Fibroblast of pulmonary artery (primary cell): ENCODE results near the gene RIMS4.

ENCODE experiments used
- DNase-seq: peaks from one replicate; pipeline ENCODE4 v3.0.0-alpha.2; 2010; ENCODE audit warnings: low read depth
- H3K4me3 ChIP-seq: replicated peaks from 2 replicates; pipeline ENCODE4 v1.5.1; 2011; ENCODE audit warnings: low read depth, mild to moderate bottlenecking, control low read depth, low read length, moderate library complexity
- TF ChIP-seq, protein P1 (sequence below): IDR thresholded peaks from 2 replicates; pipeline ENCODE4 v1.5.1; 2011; ENCODE audit warnings: mild to moderate bottlenecking, control low read depth, low read length, inconsistent platforms; ENCODE audit errors: missing control alignments

RIMS4 gene

GRCh38 chr20:44838521-44838920 is 28.2 kb upstream of the RIMS4 start:
- DNase-seq, result no peak
- TF ChIP-seq, protein P1, sequence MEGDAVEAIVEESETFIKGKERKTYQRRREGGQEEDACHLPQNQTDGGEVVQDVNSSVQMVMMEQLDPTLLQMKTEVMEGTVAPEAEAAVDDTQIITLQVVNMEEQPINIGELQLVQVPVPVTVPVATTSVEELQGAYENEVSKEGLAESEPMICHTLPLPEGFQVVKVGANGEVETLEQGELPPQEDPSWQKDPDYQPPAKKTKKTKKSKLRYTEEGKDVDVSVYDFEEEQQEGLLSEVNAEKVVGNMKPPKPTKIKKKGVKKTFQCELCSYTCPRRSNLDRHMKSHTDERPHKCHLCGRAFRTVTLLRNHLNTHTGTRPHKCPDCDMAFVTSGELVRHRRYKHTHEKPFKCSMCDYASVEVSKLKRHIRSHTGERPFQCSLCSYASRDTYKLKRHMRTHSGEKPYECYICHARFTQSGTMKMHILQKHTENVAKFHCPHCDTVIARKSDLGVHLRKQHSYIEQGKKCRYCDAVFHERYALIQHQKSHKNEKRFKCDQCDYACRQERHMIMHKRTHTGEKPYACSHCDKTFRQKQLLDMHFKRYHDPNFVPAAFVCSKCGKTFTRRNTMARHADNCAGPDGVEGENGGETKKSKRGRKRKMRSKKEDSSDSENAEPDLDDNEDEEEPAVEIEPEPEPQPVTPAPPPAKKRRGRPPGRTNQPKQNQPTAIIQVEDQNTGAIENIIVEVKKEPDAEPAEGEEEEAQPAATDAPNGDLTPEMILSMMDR, result no peak
- no peak overlapping the region for H3K4me3 ChIP-seq

DNA sequence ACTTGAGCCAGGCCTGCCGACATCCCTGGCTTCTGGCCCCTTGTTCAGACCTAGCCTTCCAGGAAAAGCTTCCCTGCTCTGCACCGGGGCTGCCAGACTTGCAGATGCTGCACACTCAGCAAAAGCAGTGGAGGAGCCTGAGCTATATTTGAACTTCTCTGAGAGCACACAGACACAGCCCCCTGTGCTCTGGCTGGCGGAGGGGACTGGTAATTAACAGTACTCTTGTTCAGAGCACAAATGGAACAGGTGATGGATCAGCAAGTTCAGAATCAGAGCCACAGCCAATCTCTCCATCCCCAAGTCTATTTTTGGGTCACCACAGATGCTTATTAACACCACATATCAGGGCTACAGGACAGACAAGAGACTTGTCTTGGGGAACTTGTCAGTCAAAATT is 27.6 kb upstream of the RIMS4 start:
- H3K4me3 ChIP-seq, result no peak overlapping the region
- TF ChIP-seq, protein P1, result no peak
- DNase-seq, result no peak

- no peak for DNase-seq
- TF ChIP-seq, protein P1, result no peak
- no peak overlapping the region for H3K4me3 ChIP-seq
Observed at GRCh38 chr20:44836601-44837120, 26.3 kb upstream of the RIMS4 start.

- no peak for DNase-seq
- no peak overlapping the region for H3K4me3 ChIP-seq
- TF ChIP-seq, protein P1, result no peak
Observed at GRCh38 chr20:44835661-44836221, 25.4 kb upstream of the RIMS4 start.

- TF ChIP-seq, protein P1, result no peak
- H3K4me3 ChIP-seq, result no peak overlapping the region
- DNase-seq, result no peak
Observed at GRCh38 chr20:44835116-44835515, 24.8 kb upstream of the RIMS4 start.

DNA sequence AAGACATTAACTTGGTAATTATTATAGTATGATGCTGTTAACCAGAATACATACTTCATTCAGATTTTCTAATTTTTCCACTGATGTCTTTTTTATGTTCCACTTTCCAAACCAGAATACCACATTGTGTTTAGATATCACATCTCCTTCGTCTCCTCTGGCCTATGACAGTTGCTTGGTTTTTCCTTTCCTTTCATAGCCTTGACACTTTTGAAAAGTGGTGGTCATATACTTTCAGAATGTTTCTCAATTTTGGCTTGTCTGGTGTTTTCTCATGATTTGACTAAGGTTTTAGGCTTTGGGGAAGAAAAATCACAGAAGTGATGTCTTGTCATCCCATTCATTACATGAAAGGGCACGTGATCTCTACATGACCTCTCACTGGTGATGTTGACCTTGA is 24.3 kb upstream of the RIMS4 start:
- DNase-seq, result no peak
- TF ChIP-seq, protein P1, result no peak
- no peak overlapping the region for H3K4me3 ChIP-seq

- no peak for DNase-seq
Observed at GRCh38 chr20:44833437-44833836, 23.1 kb upstream of the RIMS4 start.

More at GRCh38 chr20:44833437-44833836, 23.1 kb upstream of the RIMS4 start:
- TF ChIP-seq, protein P1, result no peak
- no peak overlapping the region for H3K4me3 ChIP-seq
